H4 (cell line): ENCODE results near the gene ARHGAP45. TPM values are rescaled to one million over a fixed set of nuclear protein-coding genes. Genes with fewer than 3 reads are reported as not detected.

ENCODE experiments used
- DNase-seq: peaks from one replicate; pipeline ENCODE4 v3.0.0-alpha.2; 2015; ENCODE audit warnings: low spot score
- total RNA-seq: library from RNA; depleted of rRNA; stranded (reverse); fragments of >200 nt; shearing (Covaris generic); gene quantifications from 2 replicates; pipeline ENCODE4 v1.2.3, GENCODE V29; 2014

ARHGAP45 gene
- total RNA-seq, 1 experiment from 2014 or later, result 2.4 TPM

GRCh38 chr19:1038978-1039645, 27.9 kb upstream of the ARHGAP45 start:
- no peak for DNase-seq

- peak; percentile 97 for DNase-seq
Observed at GRCh38 chr19:1039646-1040475, 27.1 kb upstream of the ARHGAP45 start, which contains the start of gene ABCA7. Gene ABCA7 (plus strand): TSS chr19:1040107. CDS start chr19:1041362, 1,255 bp downstream.

- peak; percentile 74 for DNase-seq
Observed at GRCh38 chr19:1040476-1041271, 26.3 kb upstream of the ARHGAP45 start.

GRCh38 chr19:1041272-1041834, 25.6 kb upstream of the ARHGAP45 start:
- DNase-seq, result no peak

GRCh38 chr19:1041835-1042685, 24.9 kb upstream of the ARHGAP45 start:
- DNase-seq, result no peak

GRCh38 chr19:1042689-1043511, 24.1 kb upstream of the ARHGAP45 start:
- DNase-seq, result no peak

GRCh38 chr19:1045247-1045603, 21.7 kb upstream of the ARHGAP45 start:
- DNase-seq, result no peak

- DNase-seq, result no peak
Observed at GRCh38 chr19:1046117-1046626, 20.8 kb upstream of the ARHGAP45 start.

GRCh38 chr19:1046836-1047695, 19.9 kb upstream of the ARHGAP45 start:
- no peak for DNase-seq

- no peak for DNase-seq
Observed at GRCh38 chr19:1047696-1048147, 19.2 kb upstream of the ARHGAP45 start.

GRCh38 chr19:1049106-1049505, 17.9 kb upstream of the ARHGAP45 start:
- no peak for DNase-seq

- DNase-seq, result no peak
Observed at GRCh38 chr19:1049800-1050199, 17.2 kb upstream of the ARHGAP45 start.

GRCh38 chr19:1050989-1051788, 15.8 kb upstream of the ARHGAP45 start:
- no peak for DNase-seq

GRCh38 chr19:1051791-1052190, 15.2 kb upstream of the ARHGAP45 start:
- DNase-seq, result no peak

GRCh38 chr19:1052349-1052975, 14.5 kb upstream of the ARHGAP45 start:
- no peak for DNase-seq

- DNase-seq, result no peak
Observed at GRCh38 chr19:1053176-1054101, 13.5 kb upstream of the ARHGAP45 start.
